HEK293 (cell line): ENCODE data around the gene SLC29A3.
A peak's percentile ranks its signal among the peaks of the same experiment; 100 is the strongest.
"Not testable (repeated sequence)": the region's sequence is repeated elsewhere in the genome, so short reads cannot be mapped to it uniquely, and the experiment has no call there.

Source experiments
- CTCF ChIA-PET: fragments of 350-600 bp; formaldehyde crosslinking; extraction: SDS; loops from one replicate; lab custom pipeline; 2021; ENCODE audit warnings: antibody characterized with exemption; lab: Yijun Ruan, JAX
- POLR2A ChIA-PET: fragments of 300-600 bp; formaldehyde crosslinking; extraction: SDS; loops from one replicate; lab custom pipeline; 2020; ENCODE audit warnings: antibody characterized with exemption, inconsistent platforms; lab: Yijun Ruan, JAX
- H3K27ac ChIP-seq: fragments of 200-500 bp; sonication (Bioruptor generic); 2 replicates; pipeline ENCODE4 v1.5.1; 2014; ENCODE audit warnings: low read depth, low read length, control low read depth, inconsistent platforms; ENCODE audit errors: extremely low read depth
- H3K36me3 ChIP-seq, 2 experiments: fragments of 200-500 bp in 1 of 2; sonication (Bioruptor generic) in 1 of 2; 1 replicate in 1 of 2; 2 replicates in 1 of 2; pipeline ENCODE4 v1.5.1; 2014 to 2017; ENCODE audit warnings: inconsistent platforms in 2 of 2, low read length in 2 of 2; ENCODE audit not compliant: control insufficient read depth in 2 of 2, insufficient read depth in 1 of 2
- H3K4me1 ChIP-seq: fragments of 200-500 bp; sonication (Bioruptor generic); 2 replicates; pipeline ENCODE4 v1.5.1; 2014; ENCODE audit warnings: mild to moderate bottlenecking, low read length, inconsistent platforms; ENCODE audit not compliant: control insufficient read depth, insufficient read depth
- H3K4me3 ChIP-seq: 2 replicates; pipeline ENCODE4 v1.5.1; 2011; ENCODE audit warnings: low read depth, mild to moderate bottlenecking, control low read depth, low read length, moderate library complexity
- H3K9me3 ChIP-seq: fragments of 200-500 bp; sonication (Bioruptor generic); 2 replicates; pipeline ENCODE4 v1.5.1; 2014; ENCODE audit warnings: low read depth, low read length, inconsistent platforms; ENCODE audit not compliant: control insufficient read depth, insufficient read depth
- BCL11A ChIP-seq: fragments of 450-650 bp; formaldehyde crosslinking; IDR thresholded peaks from 2 replicates; pipeline ENCODE4 v1.5.1; 2016; ENCODE audit warnings: low read depth, missing biosample characterization, missing genetic modification characterization
- GLI4 ChIP-seq: fragments of 450-650 bp; formaldehyde crosslinking; IDR thresholded peaks from 2 replicates; pipeline ENCODE4 v1.5.1; 2016; ENCODE audit warnings: missing biosample characterization, missing genetic modification characterization
- OVOL3 ChIP-seq: fragments of 450-650 bp; formaldehyde crosslinking; IDR thresholded peaks from 2 replicates; pipeline ENCODE4 v1.5.1; 2016; ENCODE audit warnings: missing biosample characterization, missing genetic modification characterization
- ZNF146 ChIP-seq: fragments of 450-650 bp; formaldehyde crosslinking; IDR thresholded peaks from 2 replicates; pipeline ENCODE4 v1.5.1; 2016; ENCODE audit warnings: missing biosample characterization, missing genetic modification characterization
- ZNF184 ChIP-seq: fragments of 450-650 bp; IDR thresholded peaks from 2 replicates; pipeline ENCODE4 v1.5.1; 2018; ENCODE audit warnings: missing biosample characterization, mild to moderate bottlenecking, missing genetic modification characterization
- ZNF324 ChIP-seq: fragments of 450-650 bp; formaldehyde crosslinking; IDR thresholded peaks from 2 replicates; pipeline ENCODE4 v1.5.1; 2016; ENCODE audit warnings: missing biosample characterization, missing genetic modification characterization
- ZNF391 ChIP-seq: fragments of 450-650 bp; formaldehyde crosslinking; IDR thresholded peaks from 2 replicates; pipeline ENCODE4 v1.5.1; 2016; ENCODE audit warnings: low read depth, missing biosample characterization, missing genetic modification characterization, borderline replicate concordance
- ZNF404 ChIP-seq: fragments of 450-650 bp; formaldehyde crosslinking; IDR thresholded peaks from 2 replicates; pipeline ENCODE4 v1.5.1; 2017; ENCODE audit warnings: missing biosample characterization, missing genetic modification characterization
- ZNF426 ChIP-seq: fragments of 450-650 bp; formaldehyde crosslinking; IDR thresholded peaks from 2 replicates; pipeline ENCODE4 v1.5.1; 2017; ENCODE audit warnings: missing biosample characterization, missing genetic modification characterization, mild to moderate bottlenecking, inconsistent platforms, moderate library complexity
- ZNF555 ChIP-seq: fragments of 450-650 bp; formaldehyde crosslinking; conservative IDR thresholded peaks from 2 replicates; pipeline ENCODE4 v1.5.1; 2017; ENCODE audit warnings: missing biosample characterization, mild to moderate bottlenecking, missing genetic modification characterization, inconsistent platforms
- ZNF670 ChIP-seq: fragments of 450-650 bp; formaldehyde crosslinking; IDR thresholded peaks from 2 replicates; pipeline ENCODE4 v1.5.1; 2016; ENCODE audit warnings: missing biosample characterization, missing genetic modification characterization, low read depth
- ZNF768 ChIP-seq: fragments of 450-650 bp; formaldehyde crosslinking; IDR thresholded peaks from 2 replicates; pipeline ENCODE4 v1.5.1; 2018; ENCODE audit warnings: missing biosample characterization, mild to moderate bottlenecking, missing genetic modification characterization
- TF ChIP-seq, protein P1 (sequence below): fragments of 450-650 bp; formaldehyde crosslinking; IDR thresholded peaks from 2 replicates; pipeline ENCODE4 v1.5.1; 2016; ENCODE audit warnings: missing biosample characterization, missing genetic modification characterization
- TF ChIP-seq, protein P2 (sequence below): fragments of 450-650 bp; formaldehyde crosslinking; IDR thresholded peaks from 2 replicates; pipeline ENCODE4 v1.5.1; 2016; ENCODE audit warnings: missing biosample characterization, missing genetic modification characterization
- TF ChIP-seq, protein P3 (sequence below): fragments of 450-650 bp; formaldehyde crosslinking; IDR thresholded peaks from 2 replicates; pipeline ENCODE4 v1.5.1; 2016; ENCODE audit warnings: missing biosample characterization, missing genetic modification characterization

Gene SLC29A3

DNA sequence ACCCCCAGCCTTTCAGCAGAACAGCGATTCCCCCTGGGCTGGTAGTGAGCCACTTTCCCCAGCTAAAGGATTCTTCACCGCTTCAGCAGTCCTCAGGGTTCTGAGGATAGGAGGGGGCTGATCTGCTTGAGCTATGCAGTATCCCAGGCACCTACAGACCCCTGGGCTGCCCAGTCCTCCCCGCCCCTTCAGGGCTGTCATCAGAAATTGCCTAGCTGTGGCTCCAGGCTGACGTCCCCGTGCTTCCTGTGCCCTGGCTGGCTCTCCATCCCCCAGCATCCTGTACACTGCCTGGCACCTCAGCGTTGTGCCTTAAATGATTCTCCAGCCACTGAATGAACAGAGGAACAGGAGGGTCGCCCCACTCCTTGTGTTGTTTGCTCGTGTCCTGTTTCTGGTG is 39.2 kb downstream of the SLC29A3 start (continued):
- TF ChIP-seq, protein P1, sequence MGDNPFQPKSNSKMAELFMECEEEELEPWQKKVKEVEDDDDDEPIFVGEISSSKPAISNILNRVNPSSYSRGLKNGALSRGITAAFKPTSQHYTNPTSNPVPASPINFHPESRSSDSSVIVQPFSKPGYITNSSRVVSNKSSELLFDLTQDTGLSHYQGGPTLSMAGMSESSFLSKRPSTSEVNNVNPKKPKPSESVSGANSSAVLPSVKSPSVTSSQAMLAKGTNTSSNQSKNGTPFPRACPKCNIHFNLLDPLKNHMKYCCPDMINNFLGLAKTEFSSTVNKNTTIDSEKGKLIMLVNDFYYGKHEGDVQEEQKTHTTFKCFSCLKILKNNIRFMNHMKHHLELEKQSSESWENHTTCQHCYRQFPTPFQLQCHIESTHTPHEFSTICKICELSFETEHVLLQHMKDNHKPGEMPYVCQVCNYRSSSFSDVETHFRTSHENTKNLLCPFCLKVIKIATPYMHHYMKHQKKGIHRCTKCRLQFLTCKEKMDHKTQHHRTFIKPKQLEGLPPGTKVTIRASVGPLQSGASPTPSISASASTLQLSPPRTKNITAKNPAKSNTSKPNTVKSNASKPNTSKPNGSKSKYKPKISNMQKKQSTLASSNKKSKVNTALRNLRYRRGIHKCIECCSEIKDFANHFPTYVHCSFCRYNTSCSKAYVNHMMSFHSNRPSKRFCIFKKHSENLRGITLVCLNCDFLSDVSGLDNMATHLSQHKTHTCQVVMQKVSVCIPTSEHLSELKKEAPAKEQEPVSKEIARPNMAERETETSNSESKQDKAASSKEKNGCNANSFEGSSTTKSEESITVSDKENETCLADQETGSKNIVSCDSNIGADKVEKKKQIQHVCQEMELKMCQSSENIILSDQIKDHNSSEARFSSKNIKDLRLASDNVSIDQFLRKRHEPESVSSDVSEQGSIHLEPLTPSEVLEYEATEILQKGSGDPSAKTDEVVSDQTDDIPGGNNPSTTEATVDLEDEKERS (tag by site-specific recombination): no peak

DNA sequence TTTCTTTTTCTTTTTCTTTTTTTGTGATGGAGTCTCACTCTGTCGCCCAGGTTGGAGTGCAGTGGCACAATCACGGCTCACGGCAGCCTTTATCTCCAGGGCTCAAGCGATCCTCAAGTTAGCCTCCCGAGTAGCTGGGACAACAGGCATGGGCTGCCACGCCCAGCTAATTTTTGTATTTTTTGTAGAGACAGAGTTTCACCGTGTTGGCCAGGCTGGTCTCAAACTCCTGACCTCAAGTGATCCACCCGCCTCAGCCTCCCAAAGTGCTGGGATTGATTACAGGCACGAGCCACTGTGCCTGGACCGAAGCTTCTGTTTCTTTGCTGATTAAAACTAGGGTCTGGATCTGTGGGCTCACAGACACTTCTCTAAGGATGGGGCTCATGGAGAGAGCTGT is 39.8 kb downstream of the SLC29A3 start:
- H3K36me3 ChIP-seq, H3K9me3 ChIP-seq, H3K27ac ChIP-seq, H3K4me1 ChIP-seq, POLR2A ChIA-PET, CTCF ChIA-PET, H3K4me3 ChIP-seq: not testable (repeated sequence)

DNA sequence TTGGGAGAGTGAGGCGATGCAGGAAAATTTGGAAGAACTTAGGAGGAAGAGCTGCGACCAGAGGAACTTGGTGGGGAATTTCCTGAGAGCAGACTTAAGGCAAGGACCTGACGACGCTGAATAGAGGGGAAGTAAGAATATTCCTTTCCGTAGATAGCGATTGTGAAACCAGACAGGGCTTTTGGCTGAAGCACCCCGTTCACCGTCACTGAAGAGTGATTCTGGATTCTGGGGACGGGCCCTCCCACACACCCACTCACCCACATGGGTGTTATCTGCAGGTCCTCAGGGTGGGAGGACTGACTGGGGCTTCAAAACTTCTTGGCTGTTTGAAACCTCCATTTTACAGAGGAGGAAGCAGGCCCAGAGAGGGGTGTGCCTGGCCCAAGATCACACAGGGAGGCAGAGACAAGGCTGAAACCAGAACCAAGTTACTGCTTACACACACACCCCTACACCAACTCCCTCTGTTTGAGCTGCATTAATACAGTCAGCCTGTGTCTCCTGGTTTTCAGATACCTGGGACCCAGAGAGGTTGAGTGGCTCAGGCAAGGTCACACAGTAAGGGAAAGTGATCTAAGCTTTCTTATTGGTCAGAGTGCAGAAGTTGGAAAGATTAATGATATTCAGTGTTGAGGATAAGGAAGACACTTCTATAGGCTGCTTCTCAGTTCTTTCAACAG is 40.4 kb downstream of the SLC29A3 start:
- H3K36me3 ChIP-seq: peaks cover 0 to 9% of the 10 kb centered on the region in 2 experiments; a peak in 1 of 3 replicates
- no peaks in the 10 kb centered on the region for H3K4me1 ChIP-seq
- TF ChIP-seq ZNF404 (tag by site-specific recombination): no peak
- TF ChIP-seq, protein P2, sequence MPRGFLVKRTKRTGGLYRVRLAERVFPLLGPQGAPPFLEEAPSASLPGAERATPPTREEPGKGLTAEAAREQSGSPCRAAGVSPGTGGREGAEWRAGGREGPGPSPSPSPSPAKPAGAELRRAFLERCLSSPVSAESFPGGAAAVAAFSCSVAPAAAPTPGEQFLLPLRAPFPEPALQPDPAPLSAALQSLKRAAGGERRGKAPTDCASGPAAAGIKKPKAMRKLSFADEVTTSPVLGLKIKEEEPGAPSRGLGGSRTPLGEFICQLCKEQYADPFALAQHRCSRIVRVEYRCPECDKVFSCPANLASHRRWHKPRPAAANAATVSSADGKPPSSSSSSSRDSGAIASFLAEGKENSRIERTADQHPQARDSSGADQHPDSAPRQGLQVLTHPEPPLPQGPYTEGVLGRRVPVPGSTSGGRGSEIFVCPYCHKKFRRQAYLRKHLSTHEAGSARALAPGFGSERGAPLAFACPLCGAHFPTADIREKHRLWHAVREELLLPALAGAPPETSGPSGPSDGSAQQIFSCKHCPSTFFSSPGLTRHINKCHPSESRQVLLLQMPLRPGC: no peak
- TF ChIP-seq ZNF555 (tag by site-specific recombination): no peak
- TF ChIP-seq ZNF670 (tag by site-specific recombination): no peak
- TF ChIP-seq, protein P3, sequence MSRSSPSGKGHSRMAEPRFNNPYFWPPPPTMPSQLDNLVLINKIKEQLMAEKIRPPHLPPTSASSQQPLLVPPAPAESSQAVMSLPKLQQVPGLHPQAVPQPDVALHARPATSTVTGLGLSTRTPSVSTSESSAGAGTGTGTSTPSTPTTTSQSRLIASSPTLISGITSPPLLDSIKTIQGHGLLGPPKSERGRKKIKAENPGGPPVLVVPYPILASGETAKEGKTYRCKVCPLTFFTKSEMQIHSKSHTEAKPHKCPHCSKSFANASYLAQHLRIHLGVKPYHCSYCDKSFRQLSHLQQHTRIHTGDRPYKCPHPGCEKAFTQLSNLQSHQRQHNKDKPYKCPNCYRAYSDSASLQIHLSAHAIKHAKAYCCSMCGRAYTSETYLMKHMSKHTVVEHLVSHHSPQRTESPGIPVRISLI (tag by site-specific recombination): no peak
- no peak for TF ChIP-seq GLI4
- TF ChIP-seq ZNF768 (tag by site-specific recombination): peak; percentile 60; the same call in 1 of the 2 replicates
- TF ChIP-seq ZNF426: no peak
- TF ChIP-seq OVOL3 (tag by site-specific recombination): no peak
- TF ChIP-seq ZNF324: no peak
- no peak for TF ChIP-seq BCL11A (tag by site-specific recombination)
- TF ChIP-seq ZNF391 (tag by site-specific recombination): no peak
- TF ChIP-seq ZNF184: peak; percentile 55; the same call in 1 of the 2 replicates
- no peak for TF ChIP-seq ZNF146
- H3K27ac ChIP-seq: no peak overlapping the region
- H3K4me3 ChIP-seq: no peak overlapping the region
- ChIA-PET POLR2A (no interaction called here), CTCF (interaction anchor here (0.8 kb wide), 1 partner anchor 40 kb away, joined by 4 read pairs; no protein-coding TSS in a partner anchor)
- no peaks in the 10 kb centered on the region for H3K9me3 ChIP-seq
